ENCODE measurements around the gene CCN5.

DNA sequence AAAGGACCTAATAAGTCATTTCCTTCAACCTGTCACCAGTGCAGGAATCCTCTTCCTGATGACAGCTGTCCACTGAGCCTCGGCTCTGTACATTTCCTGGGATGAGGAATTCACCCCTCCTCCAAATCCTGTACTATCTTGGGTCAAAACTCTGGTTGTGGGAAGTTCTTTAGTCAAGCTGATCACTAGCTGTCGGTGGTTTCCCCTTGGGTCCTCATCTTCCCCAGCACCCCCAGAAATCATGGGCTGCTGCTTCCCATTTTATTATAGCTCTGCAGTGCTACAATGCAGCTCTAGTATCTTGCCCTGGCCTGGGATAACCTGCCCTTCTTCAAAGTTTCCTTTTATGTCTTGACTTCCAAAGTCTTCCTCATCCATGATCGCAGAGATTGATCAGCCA lies 49.1 kb upstream of the CCN5 start:
- no peak for TF ChIP-seq POLR2A (IDR thresholded peaks at IDR 0.05)
- TF ChIP-seq CTCF (IDR thresholded peaks at IDR 0.05) = no peak
